ENCODE measurements around the gene NOTUM. TPM values are rescaled to one million over a fixed set of nuclear protein-coding genes. Genes with fewer than 3 reads are reported as not detected.

Gene NOTUM
- total RNA-seq, 4 donors from 2014 or later = 0.83 TPM; not detected in 3

DNA sequence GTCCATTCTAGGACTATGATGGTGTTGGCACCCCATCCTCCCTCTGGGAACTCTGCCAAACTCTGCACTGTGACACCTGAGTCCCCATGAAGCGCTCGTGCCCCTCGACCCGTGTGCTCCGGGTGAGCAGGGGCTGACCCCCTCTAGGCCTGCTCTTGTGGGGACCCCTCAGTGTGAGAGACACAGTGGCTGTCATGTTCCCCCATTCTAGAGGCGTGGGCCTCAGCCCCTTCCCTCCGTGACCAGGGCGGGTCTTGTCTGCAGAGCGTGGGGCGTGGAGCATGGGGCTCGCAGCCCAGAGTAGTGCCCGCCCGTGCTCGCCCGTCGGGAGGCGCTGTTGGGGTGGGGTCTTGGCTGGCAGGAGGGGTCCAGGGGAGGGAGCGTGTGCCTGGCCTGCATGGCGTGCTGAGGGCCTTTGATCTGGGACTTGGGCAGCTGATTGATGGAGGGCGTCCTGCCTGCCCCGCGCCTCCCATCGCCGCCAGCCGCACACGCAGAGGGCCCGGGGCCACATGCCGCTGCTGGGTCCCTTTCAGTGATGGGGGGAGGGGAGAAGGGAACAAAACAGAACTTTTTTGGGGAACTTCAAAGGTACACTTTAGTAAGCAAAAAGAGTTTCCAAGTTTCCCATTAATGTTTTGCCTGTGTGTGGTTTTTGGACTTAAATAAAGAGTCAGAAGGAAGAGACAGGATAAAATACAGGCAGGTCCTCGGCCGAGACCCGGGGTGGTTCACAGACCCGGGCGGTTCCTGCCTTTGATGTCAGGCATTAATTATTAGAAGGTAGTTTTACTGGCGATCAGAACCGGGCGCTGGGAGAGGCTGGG is 39.2 kb upstream of the NOTUM start:
- DNase-seq (ENCODE audit: extremely low spot score) = no peak
- Histone ChIP-seq H3K4me1 (peaks cover 14 to 24% (median 22%) of the 10 kb centered on the region in 4 donors), H3K4me3 (no peak overlapping the region), H3K9me3 (no peaks in the 10 kb centered on the region), H3K27me3 (no peaks in the 10 kb centered on the region), H3K27ac (replicated peaks in 1 of 4) (no peak overlapping the region), H3K36me3 (peaks cover 0 to 28% (median 22%) of the 10 kb centered on the region in 4 donors)
- TF ChIP-seq, protein P1, sequence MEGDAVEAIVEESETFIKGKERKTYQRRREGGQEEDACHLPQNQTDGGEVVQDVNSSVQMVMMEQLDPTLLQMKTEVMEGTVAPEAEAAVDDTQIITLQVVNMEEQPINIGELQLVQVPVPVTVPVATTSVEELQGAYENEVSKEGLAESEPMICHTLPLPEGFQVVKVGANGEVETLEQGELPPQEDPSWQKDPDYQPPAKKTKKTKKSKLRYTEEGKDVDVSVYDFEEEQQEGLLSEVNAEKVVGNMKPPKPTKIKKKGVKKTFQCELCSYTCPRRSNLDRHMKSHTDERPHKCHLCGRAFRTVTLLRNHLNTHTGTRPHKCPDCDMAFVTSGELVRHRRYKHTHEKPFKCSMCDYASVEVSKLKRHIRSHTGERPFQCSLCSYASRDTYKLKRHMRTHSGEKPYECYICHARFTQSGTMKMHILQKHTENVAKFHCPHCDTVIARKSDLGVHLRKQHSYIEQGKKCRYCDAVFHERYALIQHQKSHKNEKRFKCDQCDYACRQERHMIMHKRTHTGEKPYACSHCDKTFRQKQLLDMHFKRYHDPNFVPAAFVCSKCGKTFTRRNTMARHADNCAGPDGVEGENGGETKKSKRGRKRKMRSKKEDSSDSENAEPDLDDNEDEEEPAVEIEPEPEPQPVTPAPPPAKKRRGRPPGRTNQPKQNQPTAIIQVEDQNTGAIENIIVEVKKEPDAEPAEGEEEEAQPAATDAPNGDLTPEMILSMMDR (IDR thresholded peaks at IDR 0.05) = no peak
- TF ChIP-seq POLR2A (IDR thresholded peaks at IDR 0.05; ENCODE audit: low read depth) (no peak), POLR2AphosphoS5 (IDR thresholded peaks at IDR 0.05) (no peak), EP300 (IDR thresholded peaks at IDR 0.05) (no peak)
- WGBS = 86% methylated on average over 23 of the region's 36 CpGs
- intact Hi-C loops (cut with DNase I) = no loop called here

DNA sequence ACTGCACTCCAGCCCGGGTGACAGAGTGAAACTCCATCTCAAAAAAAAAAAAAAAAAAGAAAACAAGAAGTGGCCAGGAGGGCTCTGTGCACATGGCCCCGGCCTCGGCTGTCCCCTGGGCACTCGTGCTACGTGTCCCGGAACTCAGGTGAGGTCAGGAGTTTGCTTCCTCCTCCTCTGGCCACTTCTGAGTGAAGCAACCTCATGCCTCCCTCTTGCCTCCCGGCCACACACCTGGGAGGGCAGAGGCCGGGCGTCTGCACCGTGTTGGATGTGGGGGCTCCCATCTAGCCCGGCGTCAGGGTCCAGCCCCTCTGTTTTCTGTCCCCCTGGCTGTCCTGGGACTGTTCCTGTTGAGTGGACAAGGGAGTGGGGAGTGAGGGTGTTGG is 38.6 kb upstream of the NOTUM start:
- Histone ChIP-seq H3K27me3 (no peaks in the 10 kb centered on the region), H3K9me3 (no peaks in the 10 kb centered on the region), H3K36me3 (peaks cover 0 to 34% (median 25%) of the 10 kb centered on the region in 4 donors), H3K4me3 (no peak overlapping the region), H3K27ac (replicated peaks in 1 of 4) (no peak overlapping the region), H3K4me1 (peaks cover 14 to 20% (median 19%) of the 10 kb centered on the region in 4 donors)
- intact Hi-C loops (cut with DNase I) = no loop called here
- no peak for TF ChIP-seq EP300 (IDR thresholded peaks at IDR 0.05)
- TF ChIP-seq POLR2A (IDR thresholded peaks at IDR 0.05; ENCODE audit: low read depth) = no peak
- no peak for TF ChIP-seq POLR2AphosphoS5 (IDR thresholded peaks at IDR 0.05)
- TF ChIP-seq, protein P1 (IDR thresholded peaks at IDR 0.05) = no peak
- 95% methylated on average over 12 of the region's 12 CpGs for WGBS
- DNase-seq (ENCODE audit: extremely low spot score) = no peak

DNA sequence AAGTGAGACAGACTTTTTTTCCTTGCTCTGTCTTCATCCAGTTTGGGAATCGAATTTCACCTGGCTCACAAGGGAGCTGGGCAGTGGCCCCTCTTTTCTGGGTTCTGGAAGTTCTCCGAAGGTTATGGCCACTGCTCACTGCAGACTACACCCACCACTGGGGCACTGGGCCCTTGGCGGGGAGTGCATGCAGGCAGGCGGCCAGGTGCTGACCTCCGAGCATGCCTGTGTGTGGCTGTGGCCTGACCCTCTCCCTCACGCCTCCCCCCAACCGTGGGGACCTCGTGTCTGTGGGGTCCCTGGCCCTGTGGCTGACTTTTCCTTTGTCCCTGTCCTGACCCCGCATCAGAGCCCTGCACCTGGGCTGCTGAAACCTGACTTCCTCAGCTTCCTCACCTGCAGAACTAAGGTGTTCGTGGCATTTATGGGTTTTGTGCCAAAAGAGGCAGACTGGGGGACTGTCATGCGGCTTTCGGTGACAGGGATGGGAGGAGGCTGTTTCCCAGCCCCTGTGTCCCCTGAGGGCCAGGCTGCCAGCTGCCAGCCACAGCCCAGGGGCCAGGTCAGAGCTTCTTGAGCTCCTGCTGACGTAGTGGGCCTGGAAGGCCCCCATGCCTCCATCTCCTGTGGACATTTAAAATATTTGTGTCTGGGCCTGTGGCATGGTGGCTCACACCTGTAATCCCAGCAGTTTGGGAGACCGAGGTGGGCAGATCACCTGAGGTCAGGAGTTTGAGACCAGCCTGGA is 37.9 kb upstream of the NOTUM start:
- Histone ChIP-seq H3K27ac (replicated peaks in 1 of 4) (no peak overlapping the region), H3K27me3 (no peaks in the 10 kb centered on the region), H3K4me1 (peaks cover 11 to 15% (median 14%) of the 10 kb centered on the region in 4 donors), H3K9me3 (no peaks in the 10 kb centered on the region), H3K4me3 (no peak overlapping the region), H3K36me3 (peaks cover 0 to 38% (median 31%) of the 10 kb centered on the region in 4 donors)
- no peak for DNase-seq (ENCODE audit: extremely low spot score)
- TF ChIP-seq, protein P1 (IDR thresholded peaks at IDR 0.05) = no peak
- TF ChIP-seq EP300 (IDR thresholded peaks at IDR 0.05) (no peak), POLR2A (IDR thresholded peaks at IDR 0.05; ENCODE audit: low read depth) (no peak)
- 88% methylated on average over 5 of the region's 14 CpGs for WGBS
- intact Hi-C loops (cut with DNase I) = no loop called here

DNA sequence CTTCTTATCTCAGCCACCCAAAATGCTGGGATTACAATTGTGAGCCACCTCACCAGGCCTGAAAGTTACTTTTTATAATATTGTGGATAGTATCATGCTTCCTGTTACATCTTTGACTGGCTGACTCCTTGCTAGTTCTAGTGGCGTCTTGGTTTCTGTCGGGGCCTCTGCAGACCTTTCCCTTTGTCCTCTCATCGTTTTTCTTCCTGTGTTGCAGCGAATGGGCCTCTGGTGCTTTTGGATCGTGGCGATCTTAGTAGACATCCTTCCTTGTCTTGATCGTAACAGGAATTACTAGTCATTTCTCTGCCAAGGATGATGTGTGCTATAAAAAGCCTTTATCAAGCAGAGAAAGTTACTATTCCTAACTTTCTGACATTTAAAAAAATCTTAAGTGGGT is 37.2 kb upstream of the NOTUM start:
- H3K27me3 ChIP-seq = no peaks in the 10 kb centered on the region
- WGBS = 92% methylated on average over 7 of the region's 7 CpGs
- peaks cover 0 to 38% (median 32%) of the 10 kb centered on the region in 4 donors for H3K36me3 ChIP-seq
- intact Hi-C loops (cut with DNase I) = no loop called here
- no peak for TF ChIP-seq POLR2AphosphoS5 (IDR thresholded peaks at IDR 0.05)
- TF ChIP-seq, protein P1 (IDR thresholded peaks at IDR 0.05) = no peak
- H3K4me1 ChIP-seq = peaks cover 5 to 11% (median 9%) of the 10 kb centered on the region in 4 donors
- H3K9me3 ChIP-seq = no peaks in the 10 kb centered on the region
- no peak for DNase-seq (ENCODE audit: extremely low spot score)
- H3K27ac ChIP-seq (replicated peaks in 1 of 4) = no peak overlapping the region
- no peak overlapping the region for H3K4me3 ChIP-seq

Data from esophagus muscularis mucosa (tissue), 4 donors.